Measurements from ENCODE around the gene TMIGD1.

Gene TMIGD1

DNA sequence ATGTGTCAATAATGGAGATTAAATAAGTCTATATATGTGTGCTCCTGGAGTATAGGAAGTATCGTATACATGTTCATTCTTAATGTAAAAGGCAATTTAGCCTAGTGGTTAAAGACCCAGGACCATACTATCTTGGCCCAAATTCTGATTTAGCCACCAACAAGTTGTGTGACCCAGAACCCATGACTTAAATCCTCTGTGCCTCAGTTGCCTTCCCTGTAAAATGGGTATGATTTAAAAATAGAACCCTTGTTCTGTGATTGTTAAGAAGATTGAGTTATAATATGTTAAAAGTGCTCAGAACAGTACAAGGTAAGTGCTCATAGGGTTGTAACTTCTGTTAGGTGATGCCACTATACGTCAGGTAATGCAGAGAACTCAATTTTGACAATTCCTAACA, 23.3 kb downstream of the TMIGD1 start:
- TF ChIP-seq POLR2A (IDR thresholded peaks at IDR 0.05; ENCODE audit: extremely low read depth, insufficient read length) (no peak), MAX (IDR thresholded peaks at IDR 0.05; ENCODE audit: low read depth, low read length) (no peak), MYC (IDR thresholded peaks at IDR 0.05; ENCODE audit: low read depth, low read length) (no peak)
- TF ChIP-seq, protein P1, sequence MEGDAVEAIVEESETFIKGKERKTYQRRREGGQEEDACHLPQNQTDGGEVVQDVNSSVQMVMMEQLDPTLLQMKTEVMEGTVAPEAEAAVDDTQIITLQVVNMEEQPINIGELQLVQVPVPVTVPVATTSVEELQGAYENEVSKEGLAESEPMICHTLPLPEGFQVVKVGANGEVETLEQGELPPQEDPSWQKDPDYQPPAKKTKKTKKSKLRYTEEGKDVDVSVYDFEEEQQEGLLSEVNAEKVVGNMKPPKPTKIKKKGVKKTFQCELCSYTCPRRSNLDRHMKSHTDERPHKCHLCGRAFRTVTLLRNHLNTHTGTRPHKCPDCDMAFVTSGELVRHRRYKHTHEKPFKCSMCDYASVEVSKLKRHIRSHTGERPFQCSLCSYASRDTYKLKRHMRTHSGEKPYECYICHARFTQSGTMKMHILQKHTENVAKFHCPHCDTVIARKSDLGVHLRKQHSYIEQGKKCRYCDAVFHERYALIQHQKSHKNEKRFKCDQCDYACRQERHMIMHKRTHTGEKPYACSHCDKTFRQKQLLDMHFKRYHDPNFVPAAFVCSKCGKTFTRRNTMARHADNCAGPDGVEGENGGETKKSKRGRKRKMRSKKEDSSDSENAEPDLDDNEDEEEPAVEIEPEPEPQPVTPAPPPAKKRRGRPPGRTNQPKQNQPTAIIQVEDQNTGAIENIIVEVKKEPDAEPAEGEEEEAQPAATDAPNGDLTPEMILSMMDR (IDR thresholded peaks at IDR 0.05; ENCODE audit: low read depth, low read length), result no peak
- no peak for DNase-seq (ENCODE audit: low read depth)
- H3K4me3 ChIP-seq (ENCODE audit: low read depth, low read length), result no peak overlapping the region

DNA sequence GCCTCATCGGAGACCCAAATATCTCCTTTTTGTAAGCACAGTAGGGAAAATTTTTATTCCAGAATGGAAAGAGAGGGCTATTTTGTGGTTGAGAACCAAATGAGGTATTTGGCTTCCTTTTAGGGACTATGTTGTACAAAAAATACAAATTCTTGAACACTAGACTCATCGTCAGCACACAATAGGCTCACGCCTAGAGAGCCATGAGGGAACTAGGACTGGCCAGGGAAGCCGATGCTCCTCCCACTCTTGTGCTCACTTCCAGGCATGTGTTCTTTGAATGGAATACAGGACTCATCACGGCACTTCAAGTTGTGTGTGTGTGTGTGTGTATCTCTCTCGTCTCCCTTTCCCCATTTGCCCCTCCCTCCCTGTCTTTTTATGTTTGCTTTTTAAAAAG, 24.3 kb downstream of the TMIGD1 start:
- no peak overlapping the region for H3K4me3 ChIP-seq (ENCODE audit: low read depth, low read length)
- no peak for DNase-seq (ENCODE audit: low read depth)
- TF ChIP-seq, protein P1 (IDR thresholded peaks at IDR 0.05; ENCODE audit: low read depth, low read length), result no peak
- TF ChIP-seq MYC (IDR thresholded peaks at IDR 0.05; ENCODE audit: low read depth, low read length), result no peak
- TF ChIP-seq MAX (IDR thresholded peaks at IDR 0.05; ENCODE audit: low read depth, low read length), result no peak
- TF ChIP-seq POLR2A (IDR thresholded peaks at IDR 0.05; ENCODE audit: extremely low read depth, insufficient read length), result no peak

DNA sequence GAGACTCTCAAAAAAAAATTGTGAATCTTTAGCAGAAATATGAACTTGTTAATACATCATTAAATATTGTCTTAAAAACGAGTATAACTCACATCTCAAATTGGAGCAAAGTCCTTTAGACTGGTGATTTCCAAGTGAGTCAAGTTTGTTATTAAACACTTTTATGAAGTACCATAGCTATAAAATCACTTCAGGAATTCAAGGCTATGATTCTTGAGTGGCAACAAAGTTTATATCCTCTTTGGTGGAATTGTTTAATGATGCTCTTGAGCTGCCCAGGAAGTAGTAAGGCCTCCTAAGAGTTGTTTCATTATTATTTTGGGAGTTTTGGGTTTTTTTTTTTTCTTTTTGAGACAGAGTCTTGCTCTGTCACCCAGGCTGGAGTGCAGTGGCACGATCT, 25.5 kb downstream of the TMIGD1 start:
- no peak for DNase-seq (ENCODE audit: low read depth)
- TF ChIP-seq MYC (IDR thresholded peaks at IDR 0.05; ENCODE audit: low read depth, low read length) (no peak), POLR2A (IDR thresholded peaks at IDR 0.05; ENCODE audit: extremely low read depth, insufficient read length) (no peak), MAX (IDR thresholded peaks at IDR 0.05; ENCODE audit: low read depth, low read length) (no peak)
- TF ChIP-seq, protein P1 (IDR thresholded peaks at IDR 0.05; ENCODE audit: low read depth, low read length), result no peak
- no peak overlapping the region for H3K4me3 ChIP-seq (ENCODE audit: low read depth, low read length)

GRCh38 chr17:30304778-30305177, 29.1 kb downstream of the TMIGD1 start:
- DNase-seq (ENCODE audit: low read depth), result no peak
- H3K4me3 ChIP-seq (ENCODE audit: low read depth, low read length), result no peak overlapping the region
- TF ChIP-seq, protein P1 (IDR thresholded peaks at IDR 0.05; ENCODE audit: low read depth, low read length), result no peak
- no peak for TF ChIP-seq MAX (IDR thresholded peaks at IDR 0.05; ENCODE audit: low read depth, low read length)
- TF ChIP-seq MYC (IDR thresholded peaks at IDR 0.05; ENCODE audit: low read depth, low read length), result no peak
- no peak for TF ChIP-seq POLR2A (IDR thresholded peaks at IDR 0.05; ENCODE audit: extremely low read depth, insufficient read length)

DNA sequence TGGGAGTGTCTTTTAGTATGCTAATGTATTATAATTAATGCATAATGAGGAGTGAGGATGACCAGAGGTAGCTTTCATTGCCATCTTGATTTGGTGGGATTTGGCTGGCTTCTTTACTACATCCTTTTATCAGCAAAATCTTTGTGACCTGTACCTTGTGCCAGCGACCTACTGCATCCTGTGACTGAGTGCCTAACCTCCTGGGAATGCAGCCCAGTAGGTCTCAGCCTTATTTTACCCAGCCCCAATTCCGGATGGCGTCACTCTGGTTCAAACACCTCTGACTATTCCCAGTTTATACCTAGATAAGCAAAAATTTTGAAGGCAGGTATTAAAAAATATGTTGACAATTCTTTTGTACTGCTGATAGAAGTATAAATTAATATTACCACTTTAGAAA, 31.6 kb downstream of the TMIGD1 start:
- H3K4me3 ChIP-seq (ENCODE audit: low read depth, low read length), result no peak overlapping the region
- TF ChIP-seq MYC (IDR thresholded peaks at IDR 0.05; ENCODE audit: low read depth, low read length), result no peak
- TF ChIP-seq MAX (IDR thresholded peaks at IDR 0.05; ENCODE audit: low read depth, low read length), result no peak
- TF ChIP-seq, protein P1 (IDR thresholded peaks at IDR 0.05; ENCODE audit: low read depth, low read length), result no peak
- TF ChIP-seq POLR2A (IDR thresholded peaks at IDR 0.05; ENCODE audit: extremely low read depth, insufficient read length), result no peak
- no peak for DNase-seq (ENCODE audit: low read depth)

DNA sequence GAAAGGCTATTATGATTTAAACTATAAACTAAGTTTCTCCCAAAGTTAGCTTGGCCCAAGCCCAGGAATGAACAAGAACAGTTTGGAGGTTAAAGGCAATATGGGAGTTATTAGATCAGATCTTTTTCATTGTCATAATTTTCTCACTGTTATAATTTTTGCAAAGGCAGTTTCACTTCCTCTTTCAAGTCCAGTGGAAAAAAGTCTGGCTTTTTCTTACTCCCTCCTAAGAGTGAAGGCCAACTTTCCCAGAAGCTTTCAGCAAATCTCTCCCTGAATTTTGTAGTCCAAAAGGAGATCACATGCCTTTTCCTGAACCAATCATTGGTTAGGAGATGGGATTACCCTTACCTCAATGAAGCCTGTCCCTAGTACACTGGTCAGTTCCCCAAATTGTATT, 33.0 kb downstream of the TMIGD1 start:
- DNase-seq (ENCODE audit: low read depth), result peak; percentile 50
- no peak overlapping the region for H3K4me3 ChIP-seq (ENCODE audit: low read depth, low read length)
- TF ChIP-seq, protein P1 (IDR thresholded peaks at IDR 0.05; ENCODE audit: low read depth, low read length), result no peak
- TF ChIP-seq MYC (IDR thresholded peaks at IDR 0.05; ENCODE audit: low read depth, low read length) (no peak), MAX (IDR thresholded peaks at IDR 0.05; ENCODE audit: low read depth, low read length) (no peak), POLR2A (IDR thresholded peaks at IDR 0.05; ENCODE audit: extremely low read depth, insufficient read length) (no peak)
